Endothelial cell of umbilical vein (primary cell): ENCODE measurements around the gene NLGN1. TPM values are rescaled to one million over a fixed set of nuclear protein-coding genes. Genes with fewer than 3 reads are reported as not detected.

Experiments
- BruUV-seq: library from RNA; stranded (reverse); fragments of 400-500 nt; replicated peaks from 2 replicates; lab custom pipeline; 2021; lab: Mats Ljungman, UMichigan
- CTCF ChIA-PET: fragments of 300-600, 350-600 bp; sonication (Branson Sonifier 250); formaldehyde crosslinking; loops from one replicate; lab custom pipeline; 2021; ENCODE audit warnings: antibody characterized with exemption, inconsistent platforms; lab: Charles Lee
- POLR2A ChIA-PET: fragments of 300-600, 350-600 bp; sonication (Branson Sonifier 250); formaldehyde crosslinking; loops from one replicate; lab custom pipeline; 2021; ENCODE audit warnings: antibody characterized with exemption, inconsistent platforms; lab: Charles Lee
- DNase-seq: peaks from one replicate; pipeline ENCODE4 v3.0.0-alpha.2; 2011; ENCODE audit warnings: low read depth, low spot score
- FAIRE-seq: peaks from 2 replicates; lab custom pipeline; 2011; peaks lifted over from hg19 to GRCh38; lab: Jason Lieb, UNC
- H2AFZ ChIP-seq: 2 replicates; pipeline ENCODE4 v1.6.0; 2012; ENCODE audit warnings: low read depth, low read length, control low read depth, inconsistent platforms
- H3K27ac ChIP-seq: 2 replicates; pipeline ENCODE4 v1.5.1; 2011; ENCODE audit warnings: low read depth, mild to moderate bottlenecking, control low read depth, low read length, moderate library complexity; ENCODE audit not compliant: insufficient read depth
- H3K27me3 ChIP-seq, 2 experiments: 2 replicates each; pipeline versions ENCODE4 v1.6.0 to v1.6.1; 2011; ENCODE audit warnings: low read length in 2 of 2, mixed read lengths in 1 of 2; ENCODE audit not compliant: control insufficient read depth in 2 of 2, insufficient read depth in 2 of 2
- H3K36me3 ChIP-seq, 2 experiments: 2 replicates in 1 of 2; 3 replicates in 1 of 2; pipeline ENCODE4 v1.5.1; 2011; ENCODE audit warnings: low read length in 2 of 2, mild to moderate bottlenecking in 1 of 2, moderate library complexity in 1 of 2; ENCODE audit not compliant: control insufficient read depth in 2 of 2, insufficient read depth in 2 of 2; ENCODE audit errors: extremely low read depth in 1 of 2
- H3K4me1 ChIP-seq: 3 replicates; pipeline ENCODE4 v1.5.1; 2011; ENCODE audit warnings: mild to moderate bottlenecking, low read length; ENCODE audit not compliant: control insufficient read depth, insufficient read depth; ENCODE audit errors: extremely low read depth
- H3K4me2 ChIP-seq: 2 replicates; pipeline ENCODE4 v1.6.1; 2011; ENCODE audit warnings: low read length, control low read depth, mixed read lengths; ENCODE audit not compliant: insufficient read depth
- H3K4me3 ChIP-seq, 3 experiments: fragments of 200-600 bp in 1 of 3; sonication (generic), shearing (Covaris generic) in 1 of 3; replicated peaks in 1 of 3; 2 replicates each; pipeline ENCODE4 v1.5.1; 2011 to 2016; ENCODE audit warnings: control low read depth in 3 of 3, low read length in 3 of 3, mild to moderate bottlenecking in 2 of 3, inconsistent platforms in 1 of 3, low read depth in 1 of 3, moderate library complexity in 1 of 3; ENCODE audit not compliant: insufficient read depth in 1 of 3
- H3K79me2 ChIP-seq: 2 replicates; pipeline ENCODE4 v1.6.0; 2012; ENCODE audit warnings: low read length, inconsistent platforms; ENCODE audit not compliant: control insufficient read depth, insufficient read depth
- H3K9ac ChIP-seq: replicated peaks from 2 replicates; pipeline ENCODE3; 2011; ENCODE audit warnings: low read length, control low read depth; ENCODE audit not compliant: insufficient read depth; ENCODE audit errors: extremely low read depth
- H3K9me1 ChIP-seq: replicated peaks from 3 replicates; pipeline ENCODE4 v1.6.0; 2011; ENCODE audit warnings: mild to moderate bottlenecking, low read length; ENCODE audit not compliant: control insufficient read depth, insufficient read depth; ENCODE audit errors: extremely low read depth
- H3K9me3 ChIP-seq: replicated peaks from 2 replicates; pipeline ENCODE4 v1.5.1; 2012; ENCODE audit warnings: low read length, inconsistent platforms; ENCODE audit not compliant: control insufficient read depth, insufficient read depth
- H4K20me1 ChIP-seq: replicated peaks from 2 replicates; pipeline ENCODE3; 2011; ENCODE audit warnings: mild to moderate bottlenecking, low read length; ENCODE audit not compliant: control insufficient read depth, insufficient read depth; ENCODE audit errors: extremely low read depth
- CTCF ChIP-seq, 2 donors: IDR thresholded peaks; 1 replicate in 1 of 2; 2 replicates in 1 of 2; pipeline ENCODE4 v1.5.1; 2011; ENCODE audit warnings: low read length in 2 of 2, mild to moderate bottlenecking in 2 of 2, moderate library complexity in 2 of 2, control low read depth in 1 of 2, inconsistent platforms in 1 of 2, low read depth in 1 of 2; ENCODE audit not compliant: insufficient read depth in 1 of 2; ENCODE audit errors: extremely low read depth in 1 of 2
- EZH2 ChIP-seq: IDR thresholded peaks from 2 replicates; pipeline ENCODE4 v1.6.1; 2012; ENCODE audit warnings: borderline replicate concordance, low read depth, mild to moderate bottlenecking, moderate library complexity, low read length, inconsistent platforms; ENCODE audit not compliant: severe bottlenecking
- FOS ChIP-seq: IDR thresholded peaks from 2 replicates; pipeline ENCODE4 v1.6.1; 2011; ENCODE audit warnings: mild to moderate bottlenecking, low read length, moderate library complexity, borderline replicate concordance; ENCODE audit not compliant: insufficient read depth
- GATA2 ChIP-seq: IDR thresholded peaks from 2 replicates; pipeline ENCODE4 v1.7.0; 2011; ENCODE audit warnings: low read depth, mild to moderate bottlenecking, moderate library complexity, mixed read lengths, low read length; ENCODE audit not compliant: insufficient read length, insufficient read depth
- JUN ChIP-seq: IDR thresholded peaks from 2 replicates; pipeline ENCODE4 v1.6.1; 2011; ENCODE audit warnings: borderline replicate concordance, low read depth; ENCODE audit not compliant: insufficient read length, insufficient read depth
- MAX ChIP-seq: IDR thresholded peaks from 2 replicates; pipeline ENCODE4 v1.6.1; 2011; ENCODE audit not compliant: insufficient read depth, insufficient read length
- MYC ChIP-seq: IDR thresholded peaks from one replicate; pipeline ENCODE4 v1.6.1; 2011; ENCODE audit warnings: mild to moderate bottlenecking, low read depth, low read length
- POLR2A ChIP-seq: IDR thresholded peaks from 2 replicates; pipeline ENCODE4 v1.6.1; 2012; ENCODE audit warnings: low read depth, mild to moderate bottlenecking, control low read depth, low read length
- POLR2AphosphoS5 ChIP-seq: IDR thresholded peaks from 2 replicates; pipeline ENCODE4 v1.6.1; 2012; ENCODE audit warnings: low read depth, mild to moderate bottlenecking, control low read depth, low read length, moderate library complexity; ENCODE audit not compliant: insufficient read depth
- dilution Hi-C: fragments of 300-500 bp; cut with MboI; formaldehyde crosslinking; loops from one replicate; pipeline ENCODE4 v1.15.0; 2019; ENCODE audit warnings: low sequenced_read_pairs; ENCODE audit not compliant: extremely low pct_ligation_motif_present
- intact Hi-C: fragments of 100-400 bp; cut with micrococcal nuclease; formaldehyde crosslinking; loops from one replicate; pipeline ENCODE4 v1.10.0; 2022
- polyA plus RNA-seq, 4 experiments: library from polyadenylated mRNA; depleted of rRNA in 3 of 4; stranded (reverse) in 3 of 4; unstranded in 1 of 4; fragments of >200 nt; gene quantifications; 2 replicates each; pipeline versions ENCODE4 v1.2.1 to v1.2.3, GENCODE V29; 2011 to 2012; ENCODE audit warnings: missing spikeins in 1 of 4
- total RNA-seq: library from RNA; stranded (reverse); gene quantifications from 2 replicates; pipeline ENCODE4 v1.2.3, GENCODE V29; 2021

The NLGN1 gene
- total and polyA plus RNA-seq, 2 donors (not counting 3 experiments of a cell fraction or from before 2014, with no cell fraction given), result 7.9 to 16.3 TPM

DNA sequence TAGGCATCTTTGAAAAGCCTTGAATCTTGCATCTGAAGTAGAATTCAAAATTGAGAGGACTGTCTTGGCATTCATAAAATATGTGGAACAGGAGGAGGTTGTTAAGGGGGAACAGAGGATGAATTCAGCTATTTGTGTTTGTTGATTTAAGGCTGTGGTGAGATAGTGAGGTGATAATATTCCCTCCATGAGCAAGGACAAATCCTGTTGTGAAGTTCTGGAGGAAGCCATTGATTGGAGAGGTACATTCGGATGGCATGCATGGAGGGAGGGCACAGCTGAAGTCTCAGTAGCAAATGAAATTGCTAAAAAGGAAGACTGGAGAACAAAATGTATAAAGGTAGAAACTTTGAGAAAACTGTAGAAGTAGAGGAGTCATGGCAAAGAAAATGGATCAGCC lies 443.8 kb downstream of the NLGN1 start:
- no peaks in the 10 kb centered on the region for H3K9me3 ChIP-seq
- BruUV-seq, result no TSS peak
- no peak for DNase-seq

More for the DNA sequence above, 443.8 kb downstream of the NLGN1 start:
- ChIA-PET POLR2A (no interaction called here), CTCF (no interaction called here)
- Histone ChIP-seq H3K79me2 (no peaks in the 10 kb centered on the region), H2AFZ (no peak overlapping the region), H3K4me3 (no peak overlapping the region), H3K9ac (no peak overlapping the region), H3K27me3 (no peaks in the 10 kb centered on the region), H3K36me3 (no peaks in the 10 kb centered on the region), H3K9me1 (no peaks in the 10 kb centered on the region), H3K4me1 (no peaks in the 10 kb centered on the region), H4K20me1 (no peaks in the 10 kb centered on the region), H3K4me2 (no peak overlapping the region), H3K27ac (no peak overlapping the region)
- no peak for FAIRE-seq
- dilution Hi-C loops, result no loop called here
- TF ChIP-seq GATA2, result no peak
- TF ChIP-seq JUN, result no peak
- no peak for TF ChIP-seq MYC
- no peak for TF ChIP-seq POLR2AphosphoS5
- TF ChIP-seq EZH2, result no peak
- no peak for TF ChIP-seq FOS
- no peak for TF ChIP-seq MAX
- no peak for TF ChIP-seq CTCF (IDR thresholded peaks at IDR 0.05; ENCODE audit: extremely low read depth in 1 of 2, insufficient read depth in 1 of 2, low read depth in 1 of 2, low read length in 2 of 2)
- TF ChIP-seq POLR2A, result no peak
- intact Hi-C loops, result no loop called here
